Measurements from ENCODE around the gene CLCN3.
"Not testable (repeated sequence)": the region's sequence is repeated elsewhere in the genome, so short reads cannot be mapped to it uniquely, and the experiment has no call there.

The CLCN3 gene

DNA sequence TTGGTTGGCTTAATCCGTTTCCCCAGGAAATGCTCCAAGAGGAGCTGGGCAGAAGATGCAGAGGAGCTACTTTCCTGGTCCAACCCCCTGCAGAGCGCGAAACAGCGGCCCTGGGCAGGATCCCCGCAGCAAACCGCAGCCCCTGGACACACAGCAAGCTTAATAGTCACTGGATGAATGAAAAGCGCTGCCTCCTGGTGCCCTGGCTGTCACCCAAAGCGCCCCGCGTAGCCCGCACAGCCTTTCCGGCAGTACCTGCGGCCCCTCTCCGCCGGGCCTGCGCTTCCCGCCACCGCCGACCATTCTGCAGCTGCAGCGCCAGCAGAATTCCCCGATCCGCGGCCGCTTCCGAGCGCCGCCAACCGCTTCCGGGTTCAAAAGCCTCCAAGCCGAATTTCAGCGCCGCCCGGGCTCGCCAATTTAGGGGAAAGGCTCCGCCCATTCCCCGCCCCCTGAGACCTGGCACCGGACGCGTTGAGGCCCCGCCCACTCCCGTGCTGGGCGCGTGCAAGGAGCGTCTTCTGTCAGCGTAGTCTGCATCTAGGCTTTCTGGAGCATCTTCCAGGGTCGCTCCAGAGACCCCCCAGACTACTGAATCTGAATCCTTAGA lies 137.3 kb downstream of the CLCN3 start, which contains the start of gene HPF1:
Gene HPF1 (minus strand): TSS at position 370 of the 610 bp plus-strand sequence. CDS start 67 bp downstream, at position 303.
- peak within 1 kb of the TSS; percentile 28 to 75 (median 69); a peak in 20 of 22 replicates for H3K27ac ChIP-seq

DNA sequence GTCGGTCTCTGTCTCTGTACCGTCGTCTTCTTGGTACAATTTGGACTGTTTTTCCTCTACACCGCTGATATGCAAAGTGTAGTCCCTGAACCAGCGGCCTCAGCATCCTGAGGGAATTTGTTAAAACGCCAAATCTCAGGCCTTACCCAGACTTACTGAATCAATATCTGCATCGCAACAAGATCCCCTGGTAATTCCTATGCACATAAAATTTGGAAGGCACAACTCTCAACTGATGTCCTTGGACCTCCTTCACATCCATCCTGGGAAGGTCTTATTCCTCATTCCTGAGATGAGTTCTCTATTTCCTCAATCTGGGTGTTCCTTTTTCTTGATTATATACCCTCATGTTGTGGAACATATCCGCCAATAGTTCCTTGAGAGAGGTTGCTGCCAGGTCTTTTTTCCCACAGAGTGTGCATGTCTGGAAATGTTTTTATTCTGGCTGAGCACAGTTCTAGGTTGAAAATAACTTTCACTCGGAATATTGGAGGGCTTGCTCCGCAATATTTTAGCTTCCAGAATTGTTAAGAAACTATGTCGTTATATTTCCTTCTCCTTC lies 138.1 kb downstream of the CLCN3 start:
- H3K4me2 ChIP-seq = peak overlapping the region in 6 of 11 experiments; percentile 85 to 93 (median 90); a peak in 10 of 22 replicates
- no peaks in the 10 kb centered on the region for H3K9me3 ChIP-seq (replicated peaks in 1 of 11)
- TF ChIP-seq Cebpa-rat (IDR thresholded peaks at IDR 0.05) = no peak
- H3K36me3 ChIP-seq = peaks cover 0 to 6% (median 1%) of the 10 kb centered on the region in 11 experiments; a peak in 14 of 22 replicates
- peak overlapping the region in 1 of 10 experiments; percentile 72; a peak in 2 of 20 replicates for H3K4me3 ChIP-seq
- H3K9ac ChIP-seq = no peak overlapping the region
- H3K27me3 ChIP-seq = no peaks in the 10 kb centered on the region
- H4K20me1 ChIP-seq = no peaks in the 10 kb centered on the region
- no peak overlapping the region for H3K27ac ChIP-seq
- peaks cover 10 to 23% (median 16%) of the 10 kb centered on the region in 10 experiments for H3K4me1 ChIP-seq

More for the DNA sequence above, 137.3 kb downstream of the CLCN3 start, which contains the start of gene HPF1:
- peak within 1 kb of the TSS; percentile 67 to 83 (median 79) for H3K9ac ChIP-seq
- no peak for TF ChIP-seq Cebpa-rat (IDR thresholded peaks at IDR 0.05)
- H3K4me2 ChIP-seq = peak within 1 kb of the TSS; percentile 73 to 96 (median 88)
- no peaks in the 10 kb centered on the region for H3K27me3 ChIP-seq
- no peaks in the 10 kb centered on the region for H3K9me3 ChIP-seq (replicated peaks in 1 of 11)
- H3K4me3 ChIP-seq = peak within 1 kb of the TSS; percentile 68 to 94 (median 81)
- H3K36me3 ChIP-seq = peaks cover 8 to 14% (median 9%) of the 10 kb centered on the region in 11 experiments; a peak in 21 of 22 replicates
- no peaks in the 10 kb centered on the region for H4K20me1 ChIP-seq
- peaks cover 10 to 23% (median 16%) of the 10 kb centered on the region in 10 experiments for H3K4me1 ChIP-seq

DNA sequence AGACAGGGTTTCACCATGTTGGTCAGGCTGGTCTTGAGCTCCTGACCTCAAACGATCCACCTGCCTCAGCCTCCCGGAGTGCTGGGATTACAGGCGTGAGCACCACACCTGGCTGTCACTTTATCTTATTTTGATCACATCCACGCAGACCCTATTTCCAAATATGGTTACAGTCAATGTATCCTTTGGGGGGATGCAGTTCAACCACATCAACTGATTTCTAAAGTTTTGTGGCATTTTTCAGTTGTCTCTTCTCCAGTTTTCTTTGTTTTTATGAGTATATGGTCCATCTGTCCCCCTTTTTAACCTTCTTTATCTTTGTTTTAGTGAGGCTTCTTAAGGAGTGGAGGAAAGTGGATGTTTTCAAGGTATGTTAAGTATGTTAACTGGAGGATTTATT lies 141.5 kb downstream of the CLCN3 start:
- Histone ChIP-seq H3K4me3 (no peak overlapping the region), H3K9ac (no peak overlapping the region), H3K4me1 (peaks cover under 1 to 10% (median 3%) of the 10 kb centered on the region in 10 experiments; a peak in 16 of 20 replicates), H3K27me3 (no peaks in the 10 kb centered on the region), H3K9me3 (replicated peaks in 1 of 11) (no peaks in the 10 kb centered on the region), H3K27ac (no peak overlapping the region), H4K20me1 (no peaks in the 10 kb centered on the region), H3K36me3 (no peaks in the 10 kb centered on the region), H3K4me2 (no peak overlapping the region)
- no peak for TF ChIP-seq Cebpa-rat (IDR thresholded peaks at IDR 0.05)

DNA sequence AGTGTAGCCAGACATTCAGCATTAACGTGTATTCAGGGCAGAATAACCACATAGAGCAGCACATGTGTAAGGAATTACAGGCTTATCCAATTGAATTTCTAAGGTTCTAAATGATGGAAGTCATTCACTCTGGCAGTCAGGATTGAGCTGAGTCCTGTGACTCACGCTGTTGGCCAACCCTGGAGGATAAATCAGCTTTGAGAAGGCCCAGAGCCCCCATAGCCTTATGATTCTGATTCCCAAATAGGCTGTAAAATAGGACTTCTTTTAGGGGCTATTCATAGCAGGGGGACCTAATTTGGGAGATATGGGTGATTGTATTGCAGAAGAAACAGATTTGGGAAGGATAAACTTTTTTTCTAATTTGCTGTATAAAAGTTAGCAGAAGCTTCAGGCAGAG lies 145.5 kb downstream of the CLCN3 start:
- H3K9me3 ChIP-seq (replicated peaks in 1 of 11) = 0 out of 22 replicates have a peak, but pooled peaks cover 0 to 4% (median 0%) of the 10 kb centered on the region in 11 experiments
- no peaks in the 10 kb centered on the region for H3K36me3 ChIP-seq
- no peak overlapping the region for H3K27ac ChIP-seq
- no peak for TF ChIP-seq Cebpa-rat (IDR thresholded peaks at IDR 0.05)
- H3K27me3 ChIP-seq = no peaks in the 10 kb centered on the region
- H3K4me2 ChIP-seq = no peak overlapping the region
- peaks cover 2 to 16% (median 8%) of the 10 kb centered on the region in 10 experiments; a peak in 18 of 20 replicates for H3K4me1 ChIP-seq
- no peak overlapping the region for H3K9ac ChIP-seq
- no peaks in the 10 kb centered on the region for H4K20me1 ChIP-seq
- H3K4me3 ChIP-seq = no peak overlapping the region

DNA sequence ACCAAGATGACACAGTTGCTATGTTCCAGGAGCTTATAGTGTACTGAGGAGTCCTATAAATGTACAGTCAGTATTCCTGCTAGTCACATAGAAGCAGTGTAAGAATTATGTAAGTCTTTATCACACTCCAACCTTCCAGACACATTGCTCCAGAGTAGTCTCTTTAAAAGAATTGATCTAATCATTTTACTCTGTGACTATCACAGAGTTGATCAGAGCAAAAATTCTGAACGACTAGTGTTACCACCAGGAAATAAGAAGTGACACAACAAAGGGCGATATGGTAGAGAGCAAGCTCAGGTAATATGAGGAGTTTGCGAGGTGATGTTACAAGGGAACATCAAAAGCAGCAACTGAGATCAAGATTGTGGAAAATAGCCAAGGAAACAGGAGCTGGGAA lies 146.4 kb downstream of the CLCN3 start:
- Histone ChIP-seq H3K9ac (no peak overlapping the region), H3K4me2 (no peak overlapping the region), H3K27ac (no peak overlapping the region), H3K27me3 (no peaks in the 10 kb centered on the region), H3K4me1 (peaks cover 11 to 23% (median 17%) of the 10 kb centered on the region in 10 experiments), H3K9me3 (replicated peaks in 1 of 11) (0 out of 22 replicates have a peak, but pooled peaks cover 0 to 4% (median 0%) of the 10 kb centered on the region in 11 experiments), H3K4me3 (no peak overlapping the region), H3K36me3 (no peaks in the 10 kb centered on the region), H4K20me1 (no peaks in the 10 kb centered on the region)
- TF ChIP-seq Cebpa-rat (IDR thresholded peaks at IDR 0.05) = no peak

DNA sequence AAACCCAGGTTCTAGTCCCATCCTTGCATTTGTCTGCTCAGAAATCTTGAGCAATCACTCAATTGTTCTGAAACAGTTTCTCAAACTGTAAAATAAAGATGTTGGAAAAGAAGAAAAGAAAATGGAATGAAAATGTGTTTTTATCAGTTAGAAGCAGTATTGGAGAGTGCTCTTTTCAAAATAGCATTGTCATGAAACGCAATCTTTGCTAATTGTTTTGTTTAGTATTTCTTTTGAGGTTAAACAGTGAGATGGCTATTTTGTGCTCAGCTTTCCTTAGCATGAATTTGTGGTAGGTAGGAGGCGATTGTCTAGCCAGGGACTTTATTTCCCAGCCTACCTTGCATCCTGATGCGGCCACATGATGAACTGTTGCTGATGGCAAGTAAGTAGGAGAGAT lies 148.0 kb downstream of the CLCN3 start:
- 0 out of 22 replicates have a peak, but pooled peaks cover 0 to 4% (median 0%) of the 10 kb centered on the region in 11 experiments for H3K9me3 ChIP-seq (replicated peaks in 1 of 11)
- no peak overlapping the region for H3K9ac ChIP-seq
- no peaks in the 10 kb centered on the region for H4K20me1 ChIP-seq
- no peaks in the 10 kb centered on the region for H3K27me3 ChIP-seq
- no peak overlapping the region for H3K27ac ChIP-seq
- H3K36me3 ChIP-seq = no peaks in the 10 kb centered on the region
- H3K4me3 ChIP-seq = no peak overlapping the region
- TF ChIP-seq Cebpa-rat (IDR thresholded peaks at IDR 0.05) = no peak
- no peak overlapping the region for H3K4me2 ChIP-seq
- peaks cover 11 to 24% (median 18%) of the 10 kb centered on the region in 10 experiments for H3K4me1 ChIP-seq

DNA sequence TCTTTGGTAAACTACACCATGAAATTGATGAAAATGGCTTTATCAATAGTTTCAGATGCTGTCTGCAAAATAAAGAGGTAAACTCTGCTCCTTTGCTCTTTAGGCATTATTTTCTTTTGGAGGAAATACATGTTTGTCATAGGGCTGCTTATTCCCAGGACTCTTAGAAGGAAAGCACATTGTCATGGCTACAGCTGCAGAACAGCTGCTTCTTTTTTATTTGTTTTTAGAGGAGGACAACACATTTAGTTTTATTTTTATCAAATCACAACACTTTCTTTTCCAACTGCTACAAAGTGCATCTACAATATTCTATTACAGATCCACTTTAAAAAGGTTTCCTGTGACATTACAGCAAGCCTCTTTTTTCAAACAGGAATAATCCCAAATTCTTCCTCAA lies 150.0 kb downstream of the CLCN3 start:
- peaks cover 0 to 13% (median 9%) of the 10 kb centered on the region in 11 experiments; a peak in 13 of 22 replicates for H3K27me3 ChIP-seq
- H3K4me2 ChIP-seq = peak overlapping the region in 9 of 11 experiments; percentile 33 to 65 (median 49); a peak in 15 of 22 replicates
- no peak overlapping the region for H3K4me3 ChIP-seq
- H4K20me1 ChIP-seq = no peaks in the 10 kb centered on the region
- no peak for TF ChIP-seq Cebpa-rat (IDR thresholded peaks at IDR 0.05)
- H3K4me1 ChIP-seq = peaks cover 11 to 24% (median 18%) of the 10 kb centered on the region in 10 experiments
- H3K9me3 ChIP-seq (replicated peaks in 1 of 11) = peaks cover 10 to 19% (median 15%) of the 10 kb centered on the region in 11 experiments
- H3K27ac ChIP-seq = peak overlapping the region in 3 of 11 experiments; percentile 2 to 13 (median 10); a peak in 1 of 22 replicates
- H3K9ac ChIP-seq = no peak overlapping the region
- no peaks in the 10 kb centered on the region for H3K36me3 ChIP-seq

DNA sequence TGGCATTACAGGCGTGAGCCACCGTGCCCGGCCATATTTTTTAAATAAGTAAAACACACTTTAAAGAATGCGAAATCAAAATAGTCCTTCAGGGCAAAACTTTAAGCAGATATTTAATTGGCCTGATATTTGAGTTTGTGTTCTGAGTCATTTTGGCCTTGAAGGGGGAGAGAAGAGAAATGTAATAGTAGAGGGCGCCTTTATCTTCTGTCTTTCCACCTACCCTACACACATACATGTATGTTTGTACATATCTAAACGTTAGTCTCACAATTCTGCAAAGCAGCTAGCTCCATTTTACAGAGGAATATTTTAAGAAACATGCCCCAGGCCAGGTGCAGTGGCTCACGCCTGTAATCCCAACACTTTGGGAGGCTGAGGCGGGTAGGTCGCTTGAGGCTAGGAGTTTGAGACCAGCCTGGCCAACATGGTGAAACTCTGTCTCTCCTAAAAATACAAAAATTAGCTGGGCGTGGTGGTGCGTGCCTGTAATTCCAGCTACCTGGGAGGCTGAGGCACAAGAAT lies 151.2 kb downstream of the CLCN3 start:
- Histone ChIP-seq H3K4me2 (peak overlapping the region; percentile 33 to 65 (median 49)), H3K27ac (peak overlapping the region in 6 of 11 experiments; percentile 10 to 51 (median 32); a peak in 4 of 22 replicates), H3K9me3 (replicated peaks in 1 of 11) (peaks cover 10 to 19% (median 15%) of the 10 kb centered on the region in 11 experiments), H3K27me3 (peaks cover 0 to 14% (median 9%) of the 10 kb centered on the region in 11 experiments; a peak in 13 of 22 replicates), H3K4me1 (peaks cover 11 to 24% (median 18%) of the 10 kb centered on the region in 10 experiments)
- not testable (repeated sequence) for H3K9ac ChIP-seq, H3K4me3 ChIP-seq, H4K20me1 ChIP-seq, H3K36me3 ChIP-seq

Measured in BLaER1 treated with 17β-estradiol and CSF1 and Interleukin-3, amounts not matched to agents 10 nM and 100 nM (cell line).